Upper lobe of left lung (tissue), 4 donors: ENCODE data around the gene NBEA.

Experiments used
- EP300 ChIP-seq, 4 donors: sonication (generic); formaldehyde crosslinking; IDR thresholded peaks; one replicate each; pipeline ENCODE4 v1.5.1; 2017; ENCODE audit warnings: antibody characterized with exemption in 4 of 4, control low read depth in 2 of 4
- POLR2AphosphoS5 ChIP-seq, 2 donors: sonication (generic); formaldehyde crosslinking; IDR thresholded peaks; one replicate each; pipeline ENCODE4 v1.5.1; 2017; ENCODE audit warnings: antibody characterized with exemption in 2 of 2
- TF ChIP-seq, protein P1 (sequence below), 6 experiments: fragments of 450-650 bp in 4 of 6; fragments of 200-600 bp in 2 of 6; sonication (generic) in 2 of 6; IDR thresholded peaks; one replicate each; pipeline ENCODE4 v1.5.1; 2016 to 2019; ENCODE audit warnings: antibody characterized with exemption in 6 of 6

GRCh38 chr13:34911159-34911558 is 30.9 kb upstream of the NBEA start:
- TF ChIP-seq, protein P1, sequence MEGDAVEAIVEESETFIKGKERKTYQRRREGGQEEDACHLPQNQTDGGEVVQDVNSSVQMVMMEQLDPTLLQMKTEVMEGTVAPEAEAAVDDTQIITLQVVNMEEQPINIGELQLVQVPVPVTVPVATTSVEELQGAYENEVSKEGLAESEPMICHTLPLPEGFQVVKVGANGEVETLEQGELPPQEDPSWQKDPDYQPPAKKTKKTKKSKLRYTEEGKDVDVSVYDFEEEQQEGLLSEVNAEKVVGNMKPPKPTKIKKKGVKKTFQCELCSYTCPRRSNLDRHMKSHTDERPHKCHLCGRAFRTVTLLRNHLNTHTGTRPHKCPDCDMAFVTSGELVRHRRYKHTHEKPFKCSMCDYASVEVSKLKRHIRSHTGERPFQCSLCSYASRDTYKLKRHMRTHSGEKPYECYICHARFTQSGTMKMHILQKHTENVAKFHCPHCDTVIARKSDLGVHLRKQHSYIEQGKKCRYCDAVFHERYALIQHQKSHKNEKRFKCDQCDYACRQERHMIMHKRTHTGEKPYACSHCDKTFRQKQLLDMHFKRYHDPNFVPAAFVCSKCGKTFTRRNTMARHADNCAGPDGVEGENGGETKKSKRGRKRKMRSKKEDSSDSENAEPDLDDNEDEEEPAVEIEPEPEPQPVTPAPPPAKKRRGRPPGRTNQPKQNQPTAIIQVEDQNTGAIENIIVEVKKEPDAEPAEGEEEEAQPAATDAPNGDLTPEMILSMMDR (IDR thresholded peaks at IDR 0.05) = no peak
- TF ChIP-seq POLR2AphosphoS5 (IDR thresholded peaks at IDR 0.05) (no peak), EP300 (IDR thresholded peaks at IDR 0.05) (no peak)
